NCI-H2196 treated with DMSO at 0.1 percent for 48 hours (cell line): ENCODE data around the gene RNPEP.
A peak's percentile ranks its signal among the peaks of the same experiment; 100 is the strongest.
"Not testable (repeated sequence)": the region's sequence is repeated elsewhere in the genome, so short reads cannot be mapped to it uniquely, and the experiment has no call there.

Experiments
- DNase-seq: peaks from one replicate; lab custom pipeline; 2025; ENCODE audit not compliant: unreplicated experiment; lab: John Stamatoyannopoulos, UW

Gene RNPEP

DNA sequence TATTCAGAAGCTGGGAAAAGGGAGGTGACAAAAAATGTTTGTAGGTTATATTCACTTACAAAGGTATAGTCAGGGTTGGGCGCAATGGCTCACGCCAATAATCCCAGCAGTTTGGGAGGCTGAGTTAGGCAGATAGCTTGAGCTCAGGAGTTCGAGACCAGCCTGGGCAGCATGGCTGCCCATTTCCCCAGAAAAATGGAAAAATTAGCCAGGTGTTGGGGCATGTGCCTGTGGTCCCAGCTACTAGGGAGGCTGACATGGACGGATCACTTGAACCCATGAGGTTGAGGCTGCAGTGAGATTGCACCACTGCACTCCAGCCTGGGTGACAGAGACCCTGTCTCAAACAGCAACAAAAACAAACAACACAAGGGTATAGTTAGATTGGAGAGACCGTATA, 24.1 kb upstream of the RNPEP start:
- DNase-seq, result no peak

DNA sequence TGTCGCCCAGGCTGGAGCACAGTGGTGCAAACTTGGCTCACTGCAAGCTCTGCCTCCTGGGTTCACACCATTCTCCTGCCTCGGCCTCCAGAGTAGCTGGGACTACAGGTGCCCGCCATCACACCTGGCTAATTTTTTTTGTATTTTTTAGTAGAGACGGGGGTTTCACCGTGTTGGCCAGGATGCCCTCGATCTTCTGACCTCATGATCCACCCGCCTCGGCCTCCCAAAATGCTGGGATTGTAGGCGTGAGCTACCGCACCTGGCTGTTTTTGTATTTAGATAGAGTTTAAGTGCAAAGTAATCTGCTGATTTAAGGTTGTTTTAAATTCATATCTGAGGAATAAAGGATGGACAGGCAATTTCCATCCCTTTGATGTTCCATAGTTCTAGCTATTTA, 20.1 kb upstream of the RNPEP start:
- DNase-seq, result not testable (repeated sequence)

DNA sequence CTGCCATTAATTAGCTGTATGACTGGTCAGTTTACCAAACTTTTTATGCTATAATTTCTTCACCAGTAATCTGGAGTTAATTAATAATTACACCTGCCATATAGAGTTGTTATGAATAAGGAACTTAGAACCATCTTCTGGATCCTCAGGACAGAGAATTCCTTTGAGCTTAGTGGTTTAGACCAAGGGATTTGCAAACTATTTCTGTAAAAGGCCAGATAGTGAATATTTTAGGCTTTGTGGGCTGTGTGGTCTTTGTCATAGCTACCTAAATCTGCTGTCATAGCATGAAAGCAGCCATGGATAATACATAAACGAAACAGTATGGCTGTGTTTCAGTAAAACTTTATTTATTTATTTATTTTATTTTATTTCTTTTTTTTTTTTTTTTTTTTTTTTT, 18.2 kb upstream of the RNPEP start:
- DNase-seq, result no peak

GRCh38 chr1:201966171-201966570, 16.3 kb upstream of the RNPEP start:
- DNase-seq, result no peak

GRCh38 chr1:201968202-201968925, 14.1 kb upstream of the RNPEP start:
- DNase-seq, result no peak

GRCh38 chr1:201970334-201971159, 11.9 kb upstream of the RNPEP start:
- no peak for DNase-seq

DNA sequence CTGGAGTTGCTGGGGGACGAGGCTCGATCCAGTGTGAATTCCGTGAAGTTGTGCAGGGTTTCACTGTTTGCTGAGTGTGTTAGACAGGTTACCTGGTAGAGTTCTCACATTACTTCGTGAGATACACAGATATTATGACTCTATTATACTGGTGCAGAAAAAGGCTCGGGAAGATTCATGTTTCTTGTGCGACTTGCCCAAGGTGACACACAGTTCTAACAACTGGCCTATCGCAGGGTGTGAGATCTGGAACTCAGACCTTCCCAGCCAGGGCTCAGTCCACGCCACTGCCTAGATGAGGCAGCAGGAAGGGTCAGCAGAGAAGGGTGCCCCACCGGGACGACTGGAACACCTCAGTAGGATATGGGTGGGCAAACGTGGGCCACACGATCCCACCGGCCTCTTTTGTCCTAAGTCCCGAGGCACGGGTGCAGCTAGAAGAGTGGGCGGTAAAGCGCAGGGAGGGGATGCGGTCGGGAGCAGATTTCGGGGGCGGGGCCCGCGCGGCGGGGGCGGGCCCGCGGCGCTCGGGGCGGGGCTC, 296 bp upstream of the RNPEP start:
- peak; percentile 30 for DNase-seq

- DNase-seq, result no peak
Measured at GRCh38 chr1:201983380-201983805, 945 bp downstream of the RNPEP start.

GRCh38 chr1:201984446-201984845, 2.0 kb downstream of the RNPEP start:
- no peak for DNase-seq

- DNase-seq, result no peak
Measured at GRCh38 chr1:201985355-201985754, 2.9 kb downstream of the RNPEP start.

GRCh38 chr1:201988601-201989000, 6.2 kb downstream of the RNPEP start:
- DNase-seq, result no peak

- DNase-seq, result no peak
Measured at GRCh38 chr1:201989354-201990128, 7.1 kb downstream of the RNPEP start.

DNA sequence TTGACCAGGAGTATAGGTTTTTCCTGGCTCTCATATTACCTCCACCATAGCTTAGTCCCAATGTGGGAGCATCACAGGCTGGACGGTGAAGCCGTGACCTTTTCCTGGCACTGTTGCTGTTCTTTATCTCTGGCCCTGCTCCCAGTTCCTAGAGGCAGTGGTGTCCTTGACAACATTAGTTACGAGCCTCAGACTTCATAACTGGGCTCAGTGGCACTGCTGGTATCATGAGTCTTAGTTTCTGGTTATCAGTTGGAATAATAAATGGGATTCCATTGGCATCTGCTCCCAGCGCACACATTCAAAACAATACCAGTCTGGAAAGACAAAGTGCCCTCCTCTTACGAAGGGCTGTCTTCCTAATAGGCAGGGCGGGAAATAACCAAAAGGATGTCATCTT, 8.0 kb downstream of the RNPEP start:
- no peak for DNase-seq

DNA sequence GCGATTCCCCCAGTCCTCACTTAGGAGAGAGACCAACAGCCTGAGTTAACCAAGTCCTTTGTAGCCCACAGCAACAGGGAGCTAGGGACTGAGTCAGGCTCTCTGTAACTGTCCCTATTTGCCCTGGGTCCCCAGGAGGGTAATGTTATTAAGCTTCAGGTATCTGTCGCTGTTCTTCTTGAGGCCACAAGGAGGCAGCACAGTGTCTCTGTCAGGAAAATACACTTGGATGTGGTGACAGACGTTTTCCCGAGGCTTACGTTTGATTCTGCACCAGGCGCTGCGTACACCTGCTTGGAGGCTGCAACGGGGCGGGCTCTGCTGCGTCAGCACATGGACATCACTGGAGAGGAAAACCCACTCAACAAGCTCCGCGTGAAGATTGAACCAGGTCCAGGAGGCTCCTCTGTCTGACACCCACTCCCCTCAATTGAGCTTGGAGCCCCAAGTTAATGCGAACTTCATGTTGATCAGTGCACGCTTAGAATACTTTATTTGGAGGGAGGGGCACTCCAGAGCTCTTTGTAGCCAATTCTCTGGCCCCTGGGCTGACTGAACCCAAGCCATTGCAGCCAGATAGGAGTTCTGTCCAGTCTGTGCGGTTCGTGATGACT, 17.3 kb downstream of the RNPEP start:
- DNase-seq, result peak; percentile 83

GRCh38 chr1:202002507-202002906, 20.1 kb downstream of the RNPEP start:
- no peak for DNase-seq

GRCh38 chr1:202004711-202005110, 22.3 kb downstream of the RNPEP start:
- DNase-seq, result no peak

DNA sequence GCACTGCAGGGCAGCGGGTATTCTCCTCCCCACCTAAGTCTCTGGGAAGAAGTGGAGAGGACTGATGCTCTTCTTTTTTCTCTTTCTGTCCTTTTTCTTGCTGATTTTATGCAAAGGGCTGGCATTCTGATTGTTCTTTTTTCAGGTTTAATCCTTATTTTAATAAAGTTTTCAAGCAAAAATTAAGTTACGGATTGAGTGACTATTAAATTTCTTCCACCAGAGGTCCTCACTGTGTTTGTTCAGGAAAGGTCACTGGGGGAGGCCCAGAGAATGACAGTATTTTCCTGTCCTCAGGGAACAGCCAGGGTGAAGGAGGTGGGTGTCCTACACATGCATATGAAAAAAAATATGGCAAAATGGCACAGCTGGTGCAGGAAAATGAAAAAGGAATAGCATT, 23.5 kb downstream of the RNPEP start:
- DNase-seq, result no peak

- no peak for DNase-seq
Measured at GRCh38 chr1:202007304-202007703, 24.9 kb downstream of the RNPEP start.

- peak; percentile 19 for DNase-seq
Measured at GRCh38 chr1:202007805-202008489, 25.5 kb downstream of the RNPEP start.
